Measurements from ENCODE around the gene HCK. TPM values are rescaled to one million over a fixed set of nuclear protein-coding genes. Genes with fewer than 3 reads are reported as not detected.
A peak's percentile ranks its signal among the peaks of the same experiment; 100 is the strongest.

Gene HCK
- total RNA-seq, 4 donors from 2014 or later: 2.6 to 31.8 (median 10.2) TPM

DNA sequence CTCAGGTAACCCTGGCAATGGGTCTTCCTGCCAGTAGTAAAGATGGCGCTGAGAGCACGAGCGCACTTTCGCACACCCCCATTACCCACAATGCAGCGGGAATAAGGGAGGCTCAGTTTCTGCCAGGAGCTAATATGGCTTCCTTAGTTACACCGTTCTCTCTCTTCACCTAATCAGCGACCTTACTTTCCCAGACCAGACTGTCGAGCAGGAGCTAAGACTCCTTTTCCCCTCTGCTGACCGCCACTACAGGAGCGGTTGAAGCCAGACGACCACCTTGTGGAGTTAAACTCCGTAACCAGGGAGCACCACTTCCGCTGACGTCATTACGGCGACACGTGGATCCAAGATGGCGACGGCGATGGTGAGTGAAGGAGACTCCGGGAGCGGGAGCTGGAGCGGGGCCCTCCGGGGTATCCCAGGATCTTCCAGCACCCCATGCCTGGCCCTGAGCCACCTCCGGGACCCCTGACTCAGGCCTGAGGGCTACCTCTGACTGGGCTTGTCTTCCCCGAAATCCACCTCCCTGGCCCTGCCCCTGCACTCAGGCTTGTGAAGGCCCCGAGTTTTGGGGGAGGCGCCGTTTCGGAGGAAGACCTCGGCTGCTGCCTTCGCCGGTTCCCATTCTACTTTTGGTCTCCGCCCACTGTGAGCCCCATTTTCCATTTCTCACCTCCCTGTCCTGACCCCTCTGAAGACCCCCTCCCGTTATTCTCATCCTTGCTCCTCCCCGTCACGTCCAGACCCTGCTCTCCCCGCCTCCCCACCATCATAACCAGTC lies 57.5 kb downstream of the HCK start, which contains the start of gene TM9SF4:
TM9SF4 (plus strand) TSS at position 323 of the 781 bp plus-strand sequence; CDS start at position 350, 27 bp downstream.
- no peaks in the 10 kb centered on the region for H3K36me3 ChIP-seq
- TF ChIP-seq EP300 (IDR thresholded peaks at IDR 0.05) (no peak), POLR2AphosphoS5 (IDR thresholded peaks at IDR 0.05) (peak; percentile 59), POLR2A (IDR thresholded peaks at IDR 0.05) (peak; percentile 41 to 42)
- TF ChIP-seq, protein P1, sequence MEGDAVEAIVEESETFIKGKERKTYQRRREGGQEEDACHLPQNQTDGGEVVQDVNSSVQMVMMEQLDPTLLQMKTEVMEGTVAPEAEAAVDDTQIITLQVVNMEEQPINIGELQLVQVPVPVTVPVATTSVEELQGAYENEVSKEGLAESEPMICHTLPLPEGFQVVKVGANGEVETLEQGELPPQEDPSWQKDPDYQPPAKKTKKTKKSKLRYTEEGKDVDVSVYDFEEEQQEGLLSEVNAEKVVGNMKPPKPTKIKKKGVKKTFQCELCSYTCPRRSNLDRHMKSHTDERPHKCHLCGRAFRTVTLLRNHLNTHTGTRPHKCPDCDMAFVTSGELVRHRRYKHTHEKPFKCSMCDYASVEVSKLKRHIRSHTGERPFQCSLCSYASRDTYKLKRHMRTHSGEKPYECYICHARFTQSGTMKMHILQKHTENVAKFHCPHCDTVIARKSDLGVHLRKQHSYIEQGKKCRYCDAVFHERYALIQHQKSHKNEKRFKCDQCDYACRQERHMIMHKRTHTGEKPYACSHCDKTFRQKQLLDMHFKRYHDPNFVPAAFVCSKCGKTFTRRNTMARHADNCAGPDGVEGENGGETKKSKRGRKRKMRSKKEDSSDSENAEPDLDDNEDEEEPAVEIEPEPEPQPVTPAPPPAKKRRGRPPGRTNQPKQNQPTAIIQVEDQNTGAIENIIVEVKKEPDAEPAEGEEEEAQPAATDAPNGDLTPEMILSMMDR (IDR thresholded peaks at IDR 0.05): no peak
- H3K27me3 ChIP-seq: peaks cover 5% of the 10 kb centered on the region
- peak within 1 kb of the TSS; percentile 76 to 93 for H3K4me3 ChIP-seq
- no peaks in the 10 kb centered on the region for H3K9me3 ChIP-seq
- ATAC-seq: peak; percentile 95
- 0 to 1% methylated on average over 7 to 19 of the region's 38 CpGs for WGBS, 2 donors (ENCODE audit: low coverage in 1 of 2)
- peak within 1 kb of the TSS; percentile 90 to 99 (median 98) for H3K27ac ChIP-seq
- H3K4me1 ChIP-seq: peaks cover 0 to 38% (median 11%) of the 10 kb centered on the region in 3 donors

DNA sequence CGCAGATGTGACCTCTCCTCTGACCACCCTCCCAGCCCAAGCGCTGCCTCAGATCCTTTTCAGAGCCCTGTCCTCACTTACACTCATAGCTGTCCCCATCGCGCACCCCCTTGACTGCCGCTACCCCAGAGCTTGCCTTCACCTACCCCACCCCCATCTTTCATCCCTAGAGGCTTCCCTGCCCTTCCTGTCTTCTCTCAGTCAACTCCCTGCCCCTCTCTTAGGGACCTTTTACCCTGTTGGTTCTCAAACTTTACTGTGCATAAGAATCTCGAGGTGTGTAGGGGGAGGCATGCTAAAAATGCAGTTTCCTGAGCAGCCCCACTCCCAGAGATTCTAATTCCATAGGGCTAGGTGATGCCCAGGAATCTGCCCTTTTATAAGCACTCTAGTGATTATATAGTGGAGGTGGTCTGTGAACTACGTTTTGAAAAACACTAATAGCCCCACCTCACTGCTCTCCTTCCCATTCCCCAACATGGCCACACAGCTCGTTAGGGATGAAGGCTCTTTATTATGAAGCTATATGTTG lies 58.2 kb downstream of the HCK start:
- WGBS, 2 donors (ENCODE audit: low coverage in 1 of 2): 0 to 1% methylated on average over 6 to 8 of the region's 8 CpGs

DNA sequence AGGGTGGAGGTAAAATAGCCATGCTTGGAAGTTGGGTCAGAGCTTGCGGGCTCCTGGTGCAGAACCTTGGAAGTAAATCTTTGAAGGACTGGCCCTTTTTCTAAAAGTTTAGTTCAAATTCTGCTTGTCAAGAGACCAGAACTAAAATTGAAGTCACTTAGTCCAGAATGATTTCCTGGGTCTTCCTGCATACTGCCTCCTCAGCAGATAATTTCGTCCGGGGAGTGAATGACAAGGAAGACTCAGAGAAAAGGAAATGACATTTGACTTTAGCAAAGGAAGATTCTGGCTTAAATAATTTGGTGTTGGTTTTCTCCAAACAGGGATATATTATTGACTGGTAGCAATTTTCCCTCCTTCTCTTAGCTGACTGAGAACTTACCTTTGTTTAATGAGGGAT lies 58.7 kb downstream of the HCK start:
- H3K9me3 ChIP-seq: no peaks in the 10 kb centered on the region
- peak overlapping the region in 1 of 4 donors; percentile 99 for H3K27ac ChIP-seq
- peak overlapping the region in 1 of 2 donors; percentile 93 for H3K4me3 ChIP-seq
- H3K4me1 ChIP-seq: peaks cover 0 to 47% (median 11%) of the 10 kb centered on the region in 3 donors
- no peaks in the 10 kb centered on the region for H3K27me3 ChIP-seq
- 50 to 70% methylated on average over 2 to 3 of the region's 3 CpGs for WGBS, 2 donors (ENCODE audit: low coverage in 1 of 2)
- H3K36me3 ChIP-seq: no peaks in the 10 kb centered on the region
- ATAC-seq: no peak
- TF ChIP-seq POLR2AphosphoS5 (IDR thresholded peaks at IDR 0.05) (no peak), EP300 (IDR thresholded peaks at IDR 0.05) (no peak), POLR2A (IDR thresholded peaks at IDR 0.05) (no peak)
- TF ChIP-seq, protein P1 (IDR thresholded peaks at IDR 0.05): no peak

More for the DNA sequence above, 58.2 kb downstream of the HCK start:
- Histone ChIP-seq H3K36me3 (no peaks in the 10 kb centered on the region), H3K9me3 (no peaks in the 10 kb centered on the region), H3K4me3 (peak overlapping the region; percentile 76 to 93), H3K27me3 (peaks cover 2% of the 10 kb centered on the region), H3K4me1 (peaks cover 0 to 44% (median 11%) of the 10 kb centered on the region in 3 donors), H3K27ac (peak overlapping the region; percentile 90 to 99 (median 98))
- ATAC-seq: no peak
- no peak for TF ChIP-seq POLR2A (IDR thresholded peaks at IDR 0.05)
- TF ChIP-seq EP300 (IDR thresholded peaks at IDR 0.05): no peak
- TF ChIP-seq, protein P1 (IDR thresholded peaks at IDR 0.05): no peak
- no peak for TF ChIP-seq POLR2AphosphoS5 (IDR thresholded peaks at IDR 0.05)

DNA sequence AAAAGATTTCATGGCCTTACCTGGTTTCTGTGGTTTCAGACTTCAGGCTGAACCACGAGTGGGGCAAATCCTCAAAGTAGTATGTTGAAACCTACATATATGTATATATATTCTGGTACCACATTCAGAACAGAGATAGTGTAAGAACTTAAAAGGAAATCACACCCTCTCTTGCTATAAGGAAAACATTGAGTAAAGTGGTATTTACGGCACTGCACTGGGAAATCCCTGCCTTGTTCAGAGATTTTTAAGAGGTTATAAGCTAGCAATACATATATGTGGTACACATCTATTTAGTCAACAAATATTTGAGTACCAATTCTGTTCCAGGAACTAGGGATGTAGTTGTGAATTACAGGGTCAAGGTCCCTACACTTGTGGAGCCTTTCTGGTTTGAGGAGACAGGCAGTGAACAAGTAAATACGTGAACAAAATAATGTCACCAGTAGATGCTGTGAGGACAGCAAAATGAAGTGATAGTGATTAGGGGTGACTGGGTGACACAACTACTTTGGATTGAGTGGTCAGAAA lies 59.2 kb downstream of the HCK start:
- Histone ChIP-seq H3K4me1 (peaks cover 0 to 52% (median 11%) of the 10 kb centered on the region in 3 donors), H3K9me3 (no peaks in the 10 kb centered on the region), H3K27ac (peak overlapping the region in 1 of 4 donors; percentile 0), H3K4me3 (no peak overlapping the region), H3K27me3 (no peaks in the 10 kb centered on the region), H3K36me3 (no peaks in the 10 kb centered on the region)
- no peak for TF ChIP-seq POLR2AphosphoS5 (IDR thresholded peaks at IDR 0.05)
- no peak for TF ChIP-seq EP300 (IDR thresholded peaks at IDR 0.05)
- no peak for TF ChIP-seq POLR2A (IDR thresholded peaks at IDR 0.05)
- TF ChIP-seq, protein P1 (IDR thresholded peaks at IDR 0.05): no peak
- ATAC-seq: no peak
- 72 to 75% methylated on average over 3 of the region's 3 CpGs for WGBS, 2 donors (ENCODE audit: low coverage in 1 of 2)

Data from gastroesophageal sphincter (tissue), 4 donors.